Skeletal muscle tissue (tissue), 4 donors: ENCODE data around the gene JMJD8. TPM values are rescaled to one million over a fixed set of nuclear protein-coding genes. Genes with fewer than 3 reads are reported as not detected.

Experiments
- H3K27ac ChIP-seq: one replicate; pipeline ENCODE4 v1.7.0; 2013; ENCODE audit warnings: mild to moderate bottlenecking, low read depth, low read length, inconsistent platforms
- H3K27me3 ChIP-seq, 3 donors: one replicate each; pipeline ENCODE4 v1.7.0; 2013; ENCODE audit warnings: low read length in 3 of 3; ENCODE audit not compliant: control insufficient read depth in 3 of 3, insufficient read depth in 3 of 3
- H3K36me3 ChIP-seq, 3 donors: one replicate each; pipeline ENCODE4 v1.7.0; 2013; ENCODE audit warnings: low read length in 3 of 3; ENCODE audit not compliant: control insufficient read depth in 3 of 3, insufficient read depth in 3 of 3
- H3K4me1 ChIP-seq, 3 donors: one replicate each; pipeline ENCODE4 v1.7.0; 2013; ENCODE audit warnings: low read length in 3 of 3, mild to moderate bottlenecking in 3 of 3; ENCODE audit not compliant: control insufficient read depth in 3 of 3, insufficient read depth in 3 of 3
- H3K4me3 ChIP-seq, 3 donors: one replicate each; pipeline ENCODE4 v1.7.0; 2013; ENCODE audit warnings: low read length in 3 of 3
- H3K9ac ChIP-seq, 3 donors: one replicate each; pipeline ENCODE4 v1.7.0; 2013; ENCODE audit warnings: low read length in 3 of 3, mild to moderate bottlenecking in 3 of 3, moderate library complexity in 2 of 3, low read depth in 1 of 3
- H3K9me3 ChIP-seq, 3 donors: one replicate each; pipeline ENCODE4 v1.7.0; 2013; ENCODE audit warnings: low read length in 3 of 3; ENCODE audit not compliant: control insufficient read depth in 3 of 3
- total RNA-seq: library from RNA; depleted of rRNA; stranded (reverse); fragments of >200 nt; gene quantifications from one replicate; pipeline ENCODE4 v1.2.3, GENCODE V29; 2014
- donor health status: Osteomylitis.

JMJD8 gene
- total RNA-seq, 1 donor from 2014 or later = 13.0 TPM

DNA sequence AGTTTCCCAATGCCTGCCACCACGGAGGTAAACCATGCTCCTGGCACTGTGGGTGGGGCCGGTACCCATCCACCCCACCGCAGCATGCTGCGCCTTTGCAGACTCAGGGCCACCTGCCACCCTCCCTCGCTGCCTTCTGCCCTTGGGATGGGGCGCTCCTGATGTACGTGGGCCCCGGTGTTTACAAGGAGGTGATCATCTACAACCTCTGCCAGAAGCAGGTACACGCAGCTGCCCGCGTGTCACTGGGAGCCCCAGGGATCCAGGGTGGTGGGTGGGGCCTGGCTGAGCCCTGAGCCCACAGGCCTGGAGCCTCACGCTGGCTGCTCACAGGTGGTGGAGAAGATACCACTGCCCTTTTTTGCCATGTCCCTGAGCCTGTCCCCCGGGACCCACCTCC, 17.6 kb downstream of the JMJD8 start:
- H3K27me3 ChIP-seq = no peaks in the 10 kb centered on the region
- H3K9me3 ChIP-seq = no peaks in the 10 kb centered on the region
- peaks cover 14 to 25% (median 16%) of the 10 kb centered on the region in 3 donors for H3K36me3 ChIP-seq
- no peak overlapping the region for H3K9ac ChIP-seq
- no peak overlapping the region for H3K27ac ChIP-seq
- peaks cover 16 to 21% (median 17%) of the 10 kb centered on the region in 3 donors for H3K4me1 ChIP-seq
- H3K4me3 ChIP-seq = no peak overlapping the region

DNA sequence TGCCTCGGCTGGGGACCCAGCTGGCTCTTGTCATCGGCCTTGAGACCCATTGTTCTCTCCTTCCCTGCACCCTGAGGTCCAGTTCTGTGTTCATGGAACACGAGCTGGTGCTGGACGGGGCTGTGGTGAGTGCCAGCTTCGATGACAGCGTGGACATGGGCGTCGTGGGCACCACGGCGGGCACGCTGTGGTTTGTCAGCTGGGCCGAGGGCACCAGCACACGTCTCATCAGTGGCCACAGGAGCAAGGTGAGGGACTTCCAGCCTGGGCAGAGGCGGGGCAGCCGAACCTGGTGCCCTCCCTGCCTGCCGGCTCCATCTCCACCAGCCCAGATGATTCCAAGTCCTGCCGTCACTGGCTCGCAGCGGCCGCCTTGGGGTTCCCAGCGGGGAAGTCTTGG, 21.5 kb downstream of the JMJD8 start:
- no peak overlapping the region for H3K4me3 ChIP-seq
- H3K9me3 ChIP-seq = no peaks in the 10 kb centered on the region
- no peak overlapping the region for H3K9ac ChIP-seq
- H3K27me3 ChIP-seq = no peaks in the 10 kb centered on the region
- peaks cover 16 to 21% (median 17%) of the 10 kb centered on the region in 3 donors for H3K4me1 ChIP-seq
- H3K27ac ChIP-seq = no peak overlapping the region
- peaks cover 0 to 3% (median 0%) of the 10 kb centered on the region in 3 donors for H3K36me3 ChIP-seq

GRCh38 chr16:662095-662494, 22.0 kb downstream of the JMJD8 start:
- Histone ChIP-seq H3K27ac (no peak overlapping the region), H3K27me3 (no peaks in the 10 kb centered on the region), H3K4me3 (no peak overlapping the region), H3K4me1 (peaks cover 11 to 16% (median 12%) of the 10 kb centered on the region in 3 donors), H3K36me3 (peaks cover 0 to 3% (median 0%) of the 10 kb centered on the region in 3 donors), H3K9ac (no peak overlapping the region), H3K9me3 (no peaks in the 10 kb centered on the region)

GRCh38 chr16:661184-661821, 22.8 kb downstream of the JMJD8 start:
- peaks cover 0 to 3% (median 0%) of the 10 kb centered on the region in 3 donors for H3K36me3 ChIP-seq
- peak overlapping the region in 2 of 3 donors; percentile 57 to 64 for H3K9ac ChIP-seq
- H3K4me3 ChIP-seq = peak overlapping the region; percentile 29 to 61 (median 48)
- H3K9me3 ChIP-seq = no peaks in the 10 kb centered on the region
- no peak overlapping the region for H3K27ac ChIP-seq
- H3K4me1 ChIP-seq = peaks cover 11 to 15% (median 11%) of the 10 kb centered on the region in 3 donors
- H3K27me3 ChIP-seq = no peaks in the 10 kb centered on the region

DNA sequence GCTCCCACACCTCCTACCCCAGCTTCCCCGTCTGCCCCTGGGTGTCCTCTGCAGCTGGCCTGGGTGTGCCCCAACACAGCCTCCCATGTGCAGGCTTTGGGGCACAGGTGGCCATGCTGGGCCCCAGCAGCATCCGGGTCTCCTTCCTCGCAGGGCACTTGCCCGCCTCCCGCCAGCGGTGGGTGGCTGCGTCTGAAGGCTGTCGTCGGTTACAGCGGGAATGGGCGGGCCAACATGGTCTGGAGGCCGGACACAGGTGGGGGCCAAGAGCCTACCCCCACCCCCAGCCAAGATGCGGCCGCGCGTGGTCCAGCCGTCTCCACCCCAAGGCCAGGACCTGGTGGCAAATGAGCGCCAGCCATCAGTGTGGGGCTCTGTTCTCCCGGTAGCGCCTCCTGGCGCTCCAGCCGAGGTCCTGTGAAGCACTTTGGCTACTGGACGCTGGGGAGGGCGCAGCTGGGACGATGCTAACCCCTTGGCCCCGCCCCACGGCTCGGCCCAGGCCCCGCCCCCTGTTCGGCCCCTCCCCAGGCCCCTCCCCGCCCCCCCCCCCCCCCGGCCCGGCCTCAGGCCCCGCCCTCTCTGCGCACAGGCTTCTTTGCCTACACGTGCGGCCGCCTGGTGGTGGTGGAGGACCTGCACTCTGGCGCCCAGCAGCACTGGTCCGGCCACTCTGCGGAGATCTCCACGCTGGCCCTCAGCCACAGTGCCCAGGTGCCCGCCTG, 23.5 kb downstream of the JMJD8 start:
- H3K27me3 ChIP-seq = no peaks in the 10 kb centered on the region
- peak overlapping the region in 2 of 3 donors; percentile 57 to 64 for H3K9ac ChIP-seq
- peak overlapping the region; percentile 48 to 61 (median 52) for H3K4me3 ChIP-seq
- no peak overlapping the region for H3K27ac ChIP-seq
- H3K4me1 ChIP-seq = peaks cover 11 to 15% (median 11%) of the 10 kb centered on the region in 3 donors
- H3K36me3 ChIP-seq = peaks cover 0 to 3% (median 0%) of the 10 kb centered on the region in 3 donors
- no peaks in the 10 kb centered on the region for H3K9me3 ChIP-seq

DNA sequence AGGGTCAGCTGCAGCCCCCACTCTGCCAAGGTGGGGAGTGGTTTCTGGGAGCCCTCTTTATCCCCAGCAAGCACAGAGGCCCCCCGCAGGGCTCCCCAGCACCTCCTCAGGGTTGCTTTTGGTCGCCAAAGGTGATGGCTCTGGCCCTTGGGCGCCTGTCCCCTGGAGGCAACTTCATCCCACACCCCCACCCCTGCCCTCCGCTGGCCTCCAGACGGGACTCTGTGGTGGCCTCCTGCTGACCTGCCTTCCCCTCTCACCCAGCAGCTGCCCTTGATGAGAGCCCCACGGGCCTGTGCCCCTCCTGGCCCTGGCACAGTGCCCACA, 24.0 kb downstream of the JMJD8 start:
- no peak overlapping the region for H3K27ac ChIP-seq
- no peaks in the 10 kb centered on the region for H3K9me3 ChIP-seq
- H3K4me1 ChIP-seq = peaks cover 11 to 15% (median 11%) of the 10 kb centered on the region in 3 donors
- H3K4me3 ChIP-seq = no peak overlapping the region
- H3K27me3 ChIP-seq = no peaks in the 10 kb centered on the region
- H3K9ac ChIP-seq = peak overlapping the region in 1 of 3 donors; percentile 45
- H3K36me3 ChIP-seq = peaks cover 0 to 3% (median 0%) of the 10 kb centered on the region in 3 donors

GRCh38 chr16:659618-660017, 24.5 kb downstream of the JMJD8 start:
- Histone ChIP-seq H3K36me3 (peaks cover 0 to 3% (median 0%) of the 10 kb centered on the region in 3 donors), H3K4me3 (no peak overlapping the region), H3K27ac (no peak overlapping the region), H3K9me3 (no peaks in the 10 kb centered on the region), H3K9ac (no peak overlapping the region), H3K4me1 (peaks cover 11 to 15% (median 11%) of the 10 kb centered on the region in 3 donors), H3K27me3 (no peaks in the 10 kb centered on the region)

GRCh38 chr16:658679-659571, 25.2 kb downstream of the JMJD8 start:
- Histone ChIP-seq H3K27ac (no peak overlapping the region), H3K9ac (no peak overlapping the region), H3K9me3 (no peaks in the 10 kb centered on the region), H3K36me3 (peaks cover 0 to 3% (median 0%) of the 10 kb centered on the region in 3 donors), H3K4me1 (peaks cover 11 to 15% (median 11%) of the 10 kb centered on the region in 3 donors), H3K4me3 (no peak overlapping the region), H3K27me3 (no peaks in the 10 kb centered on the region)

GRCh38 chr16:657487-657886, 26.6 kb downstream of the JMJD8 start:
- no peak overlapping the region for H3K4me3 ChIP-seq
- no peak overlapping the region for H3K27ac ChIP-seq
- no peak overlapping the region for H3K9ac ChIP-seq
- H3K9me3 ChIP-seq = no peaks in the 10 kb centered on the region
- peaks cover 0 to 3% (median 0%) of the 10 kb centered on the region in 3 donors for H3K36me3 ChIP-seq
- H3K27me3 ChIP-seq = no peaks in the 10 kb centered on the region
- peaks cover 11 to 15% (median 11%) of the 10 kb centered on the region in 3 donors for H3K4me1 ChIP-seq
